ENCODE results near the gene DPP3.
"Not testable (repeated sequence)": the region's sequence is repeated elsewhere in the genome, so short reads cannot be mapped to it uniquely, and the experiment has no call there.

The DPP3 gene

GRCh38 chr11:66539170-66539869, 59.1 kb downstream of the DPP3 start:
- no peak for DNase-seq (ENCODE audit: low read depth)

GRCh38 chr11:66539870-66540213, 59.6 kb downstream of the DPP3 start:
- no peak for DNase-seq (ENCODE audit: low read depth)

GRCh38 chr11:66540598-66540997, 60.4 kb downstream of the DPP3 start:
- not testable (repeated sequence) for DNase-seq (ENCODE audit: low read depth)

GRCh38 chr11:66541892-66542291, 61.7 kb downstream of the DPP3 start:
- DNase-seq (ENCODE audit: low read depth) = no peak

- no peak for DNase-seq (ENCODE audit: low read depth)
Observed at GRCh38 chr11:66542362-66542761, 62.1 kb downstream of the DPP3 start.

GRCh38 chr11:66543263-66544107, 63.3 kb downstream of the DPP3 start:
- DNase-seq (ENCODE audit: low read depth) = peak; percentile 45

- not testable (repeated sequence) for DNase-seq (ENCODE audit: low read depth)
Observed at GRCh38 chr11:66544952-66545351, 64.7 kb downstream of the DPP3 start.

- peak; percentile 65 for DNase-seq (ENCODE audit: low read depth)
Observed at GRCh38 chr11:66545701-66546367, 65.6 kb downstream of the DPP3 start, which contains the start of gene ZDHHC24. TSS of gene ZDHHC24 (minus strand) at chr11:66546048. CDS start at chr11:66546003, 45 bp downstream.

- no peak for DNase-seq (ENCODE audit: low read depth)
Observed at GRCh38 chr11:66546368-66546965, 66.2 kb downstream of the DPP3 start, which contains the start of gene ACTN3. TSS of gene ACTN3 (plus strand) at chr11:66546903. CDS start at chr11:66546938, 35 bp downstream.

GRCh38 chr11:66546966-66547661, 66.9 kb downstream of the DPP3 start:
- no peak for DNase-seq (ENCODE audit: low read depth)

- DNase-seq (ENCODE audit: low read depth) = no peak
Observed at GRCh38 chr11:66547662-66548009, 67.4 kb downstream of the DPP3 start.

GRCh38 chr11:66548041-66548440, 67.8 kb downstream of the DPP3 start:
- DNase-seq (ENCODE audit: low read depth) = no peak

GRCh38 chr11:66548774-66549630, 68.8 kb downstream of the DPP3 start:
- DNase-seq (ENCODE audit: low read depth) = no peak

GRCh38 chr11:66549696-66550095, 69.5 kb downstream of the DPP3 start:
- DNase-seq (ENCODE audit: low read depth) = no peak

- DNase-seq (ENCODE audit: low read depth) = no peak
Observed at GRCh38 chr11:66550887-66551286, 70.7 kb downstream of the DPP3 start.

GRCh38 chr11:66554602-66555001, 74.4 kb downstream of the DPP3 start:
- no peak for DNase-seq (ENCODE audit: low read depth)

- no peak for DNase-seq (ENCODE audit: low read depth)
Observed at GRCh38 chr11:66555416-66555815, 75.2 kb downstream of the DPP3 start.

- no peak for DNase-seq (ENCODE audit: low read depth)
Observed at GRCh38 chr11:66556086-66556485, 75.9 kb downstream of the DPP3 start.

GRCh38 chr11:66557733-66558326, 77.6 kb downstream of the DPP3 start:
- DNase-seq (ENCODE audit: low read depth) = no peak

Data from activated T-cell treated with anti-CD3 and anti-CD28 coated beads for 1 hour (primary cell).